Omental fat pad (tissue), 4 donors: ENCODE data around the gene DKKL1. TPM values are rescaled to one million over a fixed set of nuclear protein-coding genes. Genes with fewer than 3 reads are reported as not detected.

Experiments
- ATAC-seq: fragments of 150-250 bp; one replicate; pipeline ENCODE4 v1.9.1; 2016; ENCODE audit warnings: mild to moderate bottlenecking, moderate library complexity; ENCODE audit not compliant: low FRiP score
- DNase-seq: peaks from one replicate; pipeline ENCODE4 v3.0.0-alpha.2; 2019; ENCODE audit warnings: low spot score
- CTCF ChIP-seq, 3 donors: fragments of 450-650 bp; IDR thresholded peaks; one replicate each; pipeline ENCODE4 v1.5.1; 2016 to 2017; ENCODE audit warnings: antibody characterized with exemption in 3 of 3, mild to moderate bottlenecking in 3 of 3, moderate library complexity in 2 of 3
- total RNA-seq, 4 donors: library from RNA; depleted of rRNA; stranded (reverse); fragments of >200 nt; gene quantifications; one replicate each; pipeline ENCODE4 v1.1.0, GENCODE V29; 2016

Gene DKKL1
- total RNA-seq, 4 donors from 2014 or later = not detected

GRCh38 chr19:49420227-49420626, 56.5 kb downstream of the DKKL1 start:
- no peak for TF ChIP-seq CTCF (IDR thresholded peaks at IDR 0.05)
- DNase-seq (no peak), ATAC-seq (no peak)

- peak; percentile 57 for ATAC-seq
- peak; percentile 40 for DNase-seq
These were observed 57.6 kb downstream of the DKKL1 start for GRCh38 chr19:49421039-49421877.

GRCh38 chr19:49421878-49422202, 58.2 kb downstream of the DKKL1 start:
- no peak for DNase-seq
- no peak for TF ChIP-seq CTCF (IDR thresholded peaks at IDR 0.05)
- no peak for ATAC-seq

More at GRCh38 chr19:49421039-49421877, 57.6 kb downstream of the DKKL1 start:
- no peak for TF ChIP-seq CTCF (IDR thresholded peaks at IDR 0.05)

DNA sequence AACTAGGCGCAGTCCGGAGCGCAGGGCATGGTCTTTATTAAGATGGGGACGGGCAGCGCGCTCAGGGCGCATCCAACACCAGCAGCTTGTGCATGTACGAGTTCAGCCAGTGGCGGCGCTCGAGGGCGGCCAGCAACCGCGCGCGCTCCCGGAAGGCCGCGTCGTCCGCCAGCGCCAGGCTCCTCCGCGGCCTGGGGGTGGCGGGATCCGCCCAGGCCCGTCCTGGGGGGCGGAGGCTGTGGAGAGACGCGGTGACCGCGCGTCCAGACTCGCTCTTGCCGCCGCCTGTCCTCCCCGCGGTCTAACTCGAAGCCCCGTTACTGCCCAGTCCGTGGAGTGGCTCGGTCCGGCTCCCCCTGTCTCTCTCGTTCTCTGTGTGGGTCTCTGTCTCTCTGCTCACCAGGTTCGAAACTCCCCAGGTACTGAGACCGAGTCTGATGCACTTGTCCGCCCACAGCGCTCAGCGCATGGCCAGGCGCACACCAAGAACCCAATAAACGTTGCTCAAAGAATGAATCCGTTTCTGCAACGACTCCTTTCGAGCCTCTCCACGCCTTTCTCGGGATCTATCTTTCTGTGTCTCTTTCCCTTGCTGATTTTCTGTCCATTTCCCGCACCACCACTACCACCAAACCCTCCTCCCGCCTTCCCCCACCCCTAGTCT, 58.9 kb downstream of the DKKL1 start:
- ATAC-seq (no peak), DNase-seq (no peak)
- TF ChIP-seq CTCF (IDR thresholded peaks at IDR 0.05) = no peak

DNA sequence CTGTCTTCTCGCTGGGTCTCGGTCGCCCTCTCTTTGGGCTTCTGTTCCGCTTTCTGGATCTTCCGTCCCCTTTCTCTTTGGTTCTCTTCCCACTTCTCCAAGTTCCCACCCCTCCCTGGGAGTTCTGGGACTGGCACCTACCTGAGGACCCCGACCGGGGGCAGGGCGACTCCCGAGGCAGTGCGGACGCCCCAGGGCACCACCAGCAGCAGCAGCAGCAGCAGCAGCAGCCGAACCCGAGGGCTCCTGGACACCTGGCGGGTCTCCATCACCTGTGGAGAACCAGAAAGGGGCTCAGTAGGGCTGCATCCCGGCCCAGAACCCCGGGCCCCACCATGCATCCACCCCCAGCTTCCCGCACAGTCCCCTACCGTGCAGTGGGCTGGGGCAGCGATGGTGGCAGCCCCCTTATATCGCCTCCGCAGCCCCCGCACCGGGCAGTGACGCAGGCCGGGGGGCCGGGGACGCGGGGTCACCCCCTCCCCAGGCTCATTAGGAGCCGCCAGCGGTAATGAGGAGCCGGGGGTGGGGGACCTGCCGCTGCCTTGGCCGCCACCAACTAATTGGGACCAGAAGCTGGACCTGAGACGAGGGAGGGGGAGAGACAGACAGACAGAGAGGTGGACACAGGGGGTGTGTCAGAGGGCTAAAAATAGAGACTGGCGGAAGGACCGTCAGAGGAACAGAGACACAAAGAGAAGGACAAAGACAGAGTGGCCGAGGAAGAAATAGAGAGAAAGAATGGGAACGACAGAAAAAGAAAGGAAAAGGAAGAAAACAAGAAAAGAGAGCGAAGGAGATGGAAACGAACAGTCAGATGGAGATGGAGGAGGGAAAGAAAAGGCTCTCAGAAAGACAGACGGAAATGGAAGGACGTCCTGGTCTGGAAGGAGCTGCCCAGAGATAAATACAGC, 59.7 kb downstream of the DKKL1 start, which contains the start of gene PTH2:
TSS of gene PTH2 (minus strand) at position 371 of the 914 bp plus-strand sequence. CDS start at position 269, 102 bp downstream.
- TF ChIP-seq CTCF (IDR thresholded peaks at IDR 0.05) = no peak
- DNase-seq = no peak
- ATAC-seq = no peak

- no peak for ATAC-seq
- TF ChIP-seq CTCF (IDR thresholded peaks at IDR 0.05) = no peak
These were observed 60.3 kb downstream of the DKKL1 start for GRCh38 chr19:49423985-49424303.

More at GRCh38 chr19:49423985-49424303, 60.3 kb downstream of the DKKL1 start:
- no peak for DNase-seq

Other genes with a start within 250 kb of the DKKL1 start
- gene LIN7B, start 249.5 kb upstream of the DKKL1 start, total RNA-seq = 1 to 10 TPM in 3 of 4 donors, not detected in 1; 3.7 to 9.0 (median 3.9) TPM
- gene C19orf73, start 244.7 kb upstream of the DKKL1 start, total RNA-seq = 1 to 10 TPM; 1.6 to 3.5 (median 2.9) TPM
- gene PPFIA3, start 244.3 kb upstream of the DKKL1 start, total RNA-seq = 10 to 100 TPM in 1 of 4 donors, 1 to 10 TPM in 3; 1.6 to 11.2 (median 4.1) TPM
- 10 to 100 TPM in 1 of 4 donors, 1 to 10 TPM in 1, under 1 TPM in 2; 0.74 to 13.1 (median 1.7) TPM for gene HRC, start 208.5 kb upstream of the DKKL1 start, total RNA-seq
- gene TRPM4, start 206.1 kb upstream of the DKKL1 start, total RNA-seq = 10 to 100 TPM in 2 of 4 donors, 1 to 10 TPM in 2; 7.2 to 26.0 (median 10.6) TPM
- 1 to 10 TPM; 1.0 to 5.7 (median 1.4) TPM for gene SLC6A16, start 38.7 kb upstream of the DKKL1 start, total RNA-seq
- 10 to 100 TPM; 10.3 to 43.8 (median 21.5) TPM for gene CD37, start 28.5 kb upstream of the DKKL1 start, total RNA-seq
- 10 to 100 TPM; 19.9 to 35.0 (median 26.1) TPM for gene TEAD2, start 1.5 kb upstream of the DKKL1 start, total RNA-seq
- gene KASH5, start 24.4 kb downstream of the DKKL1 start, total RNA-seq = under 1 TPM in 1 of 4 donors, not detected in 3; 0.56 TPM
- not detected for gene PTH2, start 59.6 kb downstream of the DKKL1 start, total RNA-seq
- gene GFY, start 61.5 kb downstream of the DKKL1 start, total RNA-seq = not detected
- 1 to 10 TPM in 3 of 4 donors, under 1 TPM in 1; 0.48 to 6.3 (median 1.0) TPM for gene SLC17A7, start 77.7 kb downstream of the DKKL1 start, total RNA-seq
- 10 to 100 TPM; 52.7 to 87.4 (median 75.7) TPM for gene PIH1D1, start 87.9 kb downstream of the DKKL1 start, total RNA-seq
- 10 to 100 TPM; 20.3 to 48.1 (median 34.6) TPM for gene ALDH16A1, start 89.3 kb downstream of the DKKL1 start, total RNA-seq
- gene FLT3LG, start 110.3 kb downstream of the DKKL1 start, total RNA-seq = 10 to 100 TPM in 1 of 4 donors, 1 to 10 TPM in 3; 2.3 to 11.2 (median 2.6) TPM
- 1,000 to 10,000 TPM; 2,551 to 3,862 (median 3,160) TPM for gene RPL13A, start 123.7 kb downstream of the DKKL1 start, total RNA-seq
- 1,000 to 10,000 TPM; 3,715 to 4,750 (median 4,286) TPM for gene RPS11, start 132.6 kb downstream of the DKKL1 start, total RNA-seq
- 100 to 1,000 TPM; 314 to 479 (median 337) TPM for gene FCGRT, start 148.8 kb downstream of the DKKL1 start, total RNA-seq
- gene RCN3, start 164.1 kb downstream of the DKKL1 start, total RNA-seq = 10 to 100 TPM; 23.7 to 70.1 (median 26.9) TPM
- 10 to 100 TPM; 36.9 to 70.8 (median 46.4) TPM for gene NOSIP, start 216.7 kb downstream of the DKKL1 start, total RNA-seq
- 1 to 10 TPM in 2 of 4 donors, under 1 TPM in 1, not detected in 1; 0.79 to 5.2 (median 2.3) TPM for gene PRRG2, start 217.4 kb downstream of the DKKL1 start, total RNA-seq
- gene PRR12, start 227.3 kb downstream of the DKKL1 start, total RNA-seq = 10 to 100 TPM in 1 of 4 donors, 1 to 10 TPM in 3; 3.3 to 11.3 (median 4.1) TPM